Stimulated activated CD8-positive, alpha-beta memory T cell treated with anti-CD3 and anti-CD28 coated beads, Interleukin-2, amount 100 ng/mL, for 48 hours (primary cell): Measurements from ENCODE around the gene STH.

Source experiments
- DNase-seq, 2 donors: peaks; one replicate each; pipeline ENCODE4 v3.0.0-alpha.2; 2020; ENCODE audit warnings: low read depth in 2 of 2

Gene STH

DNA sequence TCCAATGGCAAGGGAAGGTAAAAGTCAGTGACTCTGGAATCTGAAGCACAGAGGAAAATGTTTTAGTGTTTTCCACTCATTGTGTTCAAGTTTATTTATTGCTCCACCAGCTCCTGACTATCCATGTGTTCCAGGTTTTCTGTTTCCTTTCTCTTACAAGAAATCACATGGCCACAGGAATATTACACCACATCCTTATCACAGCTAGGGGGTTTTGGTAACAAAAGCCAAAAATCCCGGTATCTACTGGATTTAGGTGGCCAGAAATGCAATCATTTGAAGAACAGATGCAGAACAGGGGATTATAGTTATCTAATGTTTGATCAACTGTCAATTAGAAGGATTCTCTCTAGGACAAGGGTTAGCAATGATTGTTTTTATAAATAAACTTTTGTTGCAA lies 47.9 kb downstream of the STH start:
- no peak for DNase-seq

DNA sequence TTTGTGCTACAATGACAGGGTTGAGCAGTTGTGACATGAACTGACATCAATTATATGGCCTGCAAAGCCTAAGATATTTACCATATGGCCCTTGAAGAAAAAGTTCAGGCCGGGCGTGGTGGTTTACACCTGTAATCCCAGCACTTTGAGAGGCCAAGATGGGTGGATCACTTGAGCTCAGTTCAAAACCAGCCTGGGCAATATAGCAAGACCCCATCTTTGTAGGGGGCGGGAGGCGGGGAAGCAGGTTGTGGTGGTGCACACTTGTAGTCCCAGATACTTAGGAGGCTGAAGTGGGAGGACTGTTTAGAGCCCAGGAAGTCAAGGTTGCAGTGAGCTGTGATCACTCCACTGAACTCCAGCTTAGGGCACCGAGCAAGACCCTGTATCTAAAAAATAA lies 48.3 kb downstream of the STH start:
- DNase-seq: no peak

DNA sequence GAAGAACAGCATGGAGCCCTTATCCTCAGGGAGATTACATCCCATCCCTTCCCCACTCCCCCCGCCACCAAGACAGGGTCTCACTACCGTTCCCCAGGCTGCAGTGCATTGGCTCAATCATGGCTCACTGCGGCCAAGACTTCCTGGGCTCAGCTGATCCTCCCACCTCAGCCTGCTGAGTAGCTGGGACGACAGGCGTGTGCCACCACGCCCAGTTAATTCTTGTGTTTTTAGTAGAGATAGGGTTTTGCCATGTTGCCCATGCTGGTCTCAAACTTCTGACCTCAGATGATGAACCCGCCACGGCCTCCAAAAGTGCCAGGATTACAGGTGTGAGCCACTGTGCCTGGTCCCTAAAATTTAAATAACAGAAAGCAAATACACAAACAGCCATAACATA lies 48.8 kb downstream of the STH start:
- DNase-seq: no peak
